GM19025 (cell line): Measurements from ENCODE around the gene DEGS2.

Source experiments
- ATAC-seq: cut with Tn5 transposase; IDR thresholded peaks from one replicate; pipeline ENCODE4 v1.9.1; 2021; ENCODE audit warnings: mild to moderate bottlenecking, low read depth, moderate library complexity; ENCODE audit not compliant: unreplicated experiment

DEGS2 gene

DNA sequence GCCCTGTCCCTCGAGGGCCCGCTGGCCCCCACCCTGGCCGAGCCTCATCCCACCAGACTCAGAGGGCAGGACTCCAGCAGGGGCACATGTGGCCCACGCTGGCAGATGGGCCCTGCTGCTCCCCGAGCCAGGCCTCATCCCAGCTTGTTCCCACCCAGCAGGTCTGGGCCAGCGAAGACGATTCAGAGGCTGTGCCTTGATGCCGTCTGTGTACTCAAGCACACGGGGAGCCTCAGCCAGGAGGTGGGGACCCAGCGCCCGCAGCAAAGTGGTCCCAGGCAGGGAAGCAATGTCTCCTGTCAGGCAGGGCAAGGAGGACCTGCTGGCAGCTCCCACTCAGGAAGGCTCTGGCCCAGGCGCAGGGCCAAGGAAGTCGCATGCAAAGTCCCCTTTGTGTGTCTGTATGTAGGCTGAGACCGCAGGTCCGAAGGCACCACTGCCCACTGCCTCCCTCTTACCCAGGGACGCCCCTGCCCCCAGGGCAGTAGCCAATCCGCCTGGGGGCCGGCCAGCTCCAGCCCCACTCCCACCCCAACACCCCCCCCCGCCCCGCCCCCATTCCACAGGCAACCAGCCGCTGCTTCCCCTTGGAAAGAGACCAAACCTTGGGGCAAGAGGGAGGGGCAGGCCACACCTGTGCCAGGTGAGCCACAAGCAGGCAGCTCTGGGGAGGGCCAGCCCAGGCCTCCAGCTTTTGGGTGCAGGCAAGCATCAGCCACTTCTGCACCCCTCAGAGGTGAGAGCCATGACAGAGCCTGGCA, 9.4 kb downstream of the DEGS2 start:
- ATAC-seq: no peak

DNA sequence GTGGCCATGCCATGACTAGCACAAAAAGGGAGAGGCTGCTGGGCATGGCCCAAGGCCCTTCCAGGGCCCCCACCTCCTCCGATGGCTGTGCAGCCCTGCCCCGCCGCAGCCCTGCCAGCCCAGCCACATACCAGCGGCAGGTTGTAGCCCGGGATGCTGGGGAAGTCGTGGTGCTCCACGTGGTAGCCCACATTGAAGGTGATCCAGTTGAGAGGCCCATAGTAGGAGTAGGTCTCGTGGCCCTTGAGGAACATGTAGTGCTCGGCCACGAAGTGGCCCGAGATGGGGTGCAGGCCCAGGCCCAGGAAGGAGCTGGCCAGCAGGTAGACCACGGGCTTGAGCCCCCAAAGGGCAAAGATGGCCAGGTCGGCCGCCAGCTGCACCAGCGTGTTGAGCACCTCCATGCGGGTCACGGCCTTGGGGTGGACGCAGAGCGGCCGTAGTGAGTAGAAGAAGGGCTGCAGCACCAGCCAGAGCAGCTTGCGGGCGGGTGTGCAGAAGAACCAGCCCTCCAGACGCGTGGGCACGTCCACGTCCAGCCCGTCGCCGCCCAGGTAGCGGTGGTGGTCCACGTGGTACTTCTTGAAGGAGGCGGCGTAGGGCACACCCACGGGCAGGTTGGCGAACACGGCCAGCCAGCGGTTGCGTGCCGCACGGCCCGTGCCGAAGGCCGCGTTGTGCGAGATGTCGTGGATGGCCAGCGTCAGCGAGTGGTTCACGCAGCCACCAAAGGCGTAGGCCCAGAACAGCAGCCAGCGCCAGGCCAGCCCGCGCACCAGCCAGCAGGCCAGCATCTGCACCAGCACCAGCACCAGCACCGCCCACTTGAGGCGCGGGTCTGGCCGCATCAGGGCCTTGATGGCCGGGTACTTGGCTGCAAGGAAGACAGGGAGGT, 10.4 kb downstream of the DEGS2 start:
- no peak for ATAC-seq

DNA sequence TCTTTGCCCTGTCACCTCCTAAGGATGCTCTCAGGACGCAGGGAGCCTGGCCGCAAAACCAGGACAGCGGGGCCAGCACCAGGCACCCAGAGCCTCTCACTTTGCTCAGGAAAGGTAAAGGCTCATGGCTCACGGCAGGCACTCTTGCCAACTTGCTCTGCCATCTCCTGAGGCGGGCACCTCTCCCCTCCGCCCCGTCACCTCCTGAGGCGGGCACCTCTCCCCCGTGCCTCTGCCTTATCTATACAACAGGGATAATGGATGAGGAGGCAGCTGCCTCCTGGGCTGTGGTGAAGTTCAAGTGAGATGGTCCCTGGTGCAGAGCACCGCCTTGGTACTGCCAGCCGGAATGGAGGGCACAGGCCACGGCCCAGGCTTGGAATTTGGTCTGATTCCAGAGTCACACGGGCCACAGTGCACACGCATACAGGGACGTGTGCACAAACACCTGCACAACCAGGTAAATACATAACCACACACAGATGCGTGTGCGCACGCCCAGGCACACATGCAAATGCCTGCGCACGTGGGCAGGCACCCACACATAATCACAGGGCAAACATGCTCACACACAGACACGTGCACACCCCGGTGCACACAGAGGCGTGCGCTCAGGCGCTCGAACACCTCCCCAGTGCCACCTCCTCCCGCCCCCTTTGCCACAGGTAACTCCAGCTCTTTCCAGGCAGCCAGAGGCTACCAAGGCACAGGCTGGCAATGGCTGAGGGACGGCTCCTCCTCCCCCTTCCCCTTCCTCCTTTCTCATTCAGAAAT, 11.6 kb downstream of the DEGS2 start:
- no peak for ATAC-seq

DNA sequence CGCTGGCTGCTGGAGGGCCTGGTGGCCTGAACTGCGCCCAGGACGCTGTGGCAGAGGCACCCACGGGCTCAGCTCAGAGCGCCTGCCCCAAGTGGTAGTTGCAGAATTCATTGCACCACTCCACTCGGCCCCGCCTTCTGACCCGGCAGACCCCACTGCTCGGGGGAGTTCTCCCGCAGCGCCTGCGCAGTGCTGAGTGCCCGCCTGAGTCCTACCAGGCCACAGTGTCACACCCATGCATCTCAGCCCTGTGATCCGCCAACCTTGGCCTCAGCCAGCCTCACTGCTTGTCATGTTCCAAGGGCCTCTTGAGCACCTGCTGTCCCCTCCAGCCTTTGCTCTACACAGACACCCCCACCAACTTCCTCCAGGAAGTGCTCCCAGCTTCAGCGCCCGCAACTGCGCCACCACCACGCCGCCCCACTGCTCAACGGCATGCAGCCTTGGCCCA, 12.2 kb downstream of the DEGS2 start:
- no peak for ATAC-seq

DNA sequence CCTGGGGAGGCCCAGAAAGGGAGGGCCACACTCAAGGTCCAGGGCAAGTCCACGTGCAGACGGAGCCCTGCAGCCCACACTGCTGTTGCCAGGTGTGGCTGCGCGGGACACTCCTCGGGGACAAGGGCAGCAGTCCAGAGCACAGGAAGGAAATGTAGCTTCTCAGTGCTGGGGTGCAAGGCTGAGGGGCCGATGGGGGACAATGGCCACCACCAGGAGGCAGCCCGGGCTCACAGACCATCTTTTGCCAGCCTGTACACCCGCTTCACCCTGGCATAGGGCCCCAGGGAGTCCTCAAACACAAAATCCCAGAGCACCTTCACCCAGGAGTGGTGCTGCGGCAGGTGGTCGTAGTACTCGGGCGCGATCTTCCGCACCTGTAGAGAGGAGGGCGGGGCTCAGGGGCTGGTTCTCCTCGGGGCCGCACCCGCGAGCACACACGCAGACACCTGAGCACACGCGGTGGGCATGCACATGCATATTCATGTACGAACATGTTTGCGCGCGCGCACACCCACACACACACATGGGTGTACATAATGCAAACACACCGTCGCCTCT, 12.8 kb downstream of the DEGS2 start:
- no peak for ATAC-seq

DNA sequence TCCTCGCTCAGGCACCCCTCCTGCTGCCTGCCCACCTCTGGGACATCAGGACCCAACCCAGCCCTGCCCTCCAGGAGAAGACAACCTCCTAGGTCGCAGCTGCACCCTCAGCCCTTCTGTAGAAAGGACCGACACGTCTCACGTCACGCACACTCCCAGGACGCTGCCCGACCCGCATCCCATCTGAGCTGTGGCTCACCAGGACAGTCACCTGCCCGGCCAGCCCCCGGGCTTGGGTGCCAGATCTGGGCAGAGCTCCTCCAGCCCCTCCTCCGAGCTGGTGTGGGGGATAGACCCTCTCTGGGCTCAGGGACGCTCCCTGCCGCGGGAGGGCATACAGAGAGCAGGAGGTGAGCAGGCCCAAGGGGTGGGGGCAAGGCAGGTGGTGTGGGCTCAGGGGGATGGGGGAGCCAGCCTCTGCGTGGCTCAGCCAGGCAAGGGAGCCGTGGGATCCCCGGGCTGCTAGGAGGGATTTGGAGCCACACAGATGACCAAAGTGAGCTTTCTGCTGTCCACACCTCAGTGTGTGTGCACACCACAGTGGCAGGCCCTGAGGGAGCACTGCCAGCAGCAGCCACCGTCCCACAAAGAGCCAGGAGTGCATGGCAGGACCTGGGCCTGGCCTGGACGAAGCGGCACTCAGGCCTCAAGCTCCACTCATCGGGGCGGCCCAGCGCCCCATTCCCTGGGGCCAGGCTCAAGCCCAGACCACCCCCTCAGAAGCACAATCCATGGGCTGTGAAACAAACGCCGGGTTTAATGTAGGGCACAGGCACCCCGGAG, 13.6 kb downstream of the DEGS2 start:
- no peak for ATAC-seq

DNA sequence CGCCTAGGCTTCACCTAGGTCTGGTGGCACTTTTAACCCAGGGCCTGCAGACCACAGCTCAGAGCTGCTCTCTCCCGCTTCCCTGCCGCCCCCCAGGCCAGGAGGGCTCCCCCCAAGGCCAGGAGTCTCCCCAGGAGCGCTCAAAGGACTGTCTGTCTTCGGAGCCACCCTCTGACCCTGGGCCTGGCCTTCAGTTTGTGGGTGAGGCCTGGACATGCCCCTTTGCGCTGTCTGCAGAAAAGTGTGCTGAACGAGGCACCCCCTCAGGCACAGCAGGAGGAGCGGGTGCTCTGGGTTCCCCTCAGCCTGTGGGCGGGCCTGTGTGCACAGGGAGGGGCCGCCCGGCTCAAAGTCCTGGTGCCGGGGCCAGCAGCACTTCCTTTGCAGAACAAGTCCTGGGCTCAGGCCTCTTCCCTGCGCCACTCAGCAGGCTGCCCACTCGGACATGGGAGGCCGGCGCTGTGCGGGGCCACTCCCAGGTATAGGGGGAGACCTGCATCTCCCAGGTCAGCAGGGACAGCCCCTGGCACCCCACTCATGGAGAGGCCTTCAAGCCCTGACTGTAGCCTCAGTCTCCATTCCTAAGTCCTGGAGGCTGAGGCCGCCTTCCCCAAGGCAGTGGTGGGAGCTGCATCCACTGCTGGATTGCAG, 14.3 kb downstream of the DEGS2 start:
- no peak for ATAC-seq

DNA sequence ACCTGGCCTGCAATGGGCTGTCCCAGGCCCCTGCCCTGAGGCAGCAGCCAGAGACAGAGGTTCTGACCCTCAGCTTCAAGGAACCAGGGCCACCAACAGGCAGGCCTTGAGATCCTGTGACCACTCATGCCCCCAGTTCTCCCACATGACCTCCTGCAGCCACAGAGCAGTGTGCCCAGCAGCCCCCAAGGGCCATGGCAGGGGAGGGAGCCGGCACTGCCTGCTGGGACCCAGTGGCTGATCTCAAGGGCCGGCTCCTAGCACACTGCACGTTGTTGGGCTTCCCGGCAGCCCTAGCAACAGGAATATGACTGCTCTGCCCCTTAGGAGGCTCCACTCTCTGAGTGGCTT, 14.8 kb downstream of the DEGS2 start:
- ATAC-seq: no peak

DNA sequence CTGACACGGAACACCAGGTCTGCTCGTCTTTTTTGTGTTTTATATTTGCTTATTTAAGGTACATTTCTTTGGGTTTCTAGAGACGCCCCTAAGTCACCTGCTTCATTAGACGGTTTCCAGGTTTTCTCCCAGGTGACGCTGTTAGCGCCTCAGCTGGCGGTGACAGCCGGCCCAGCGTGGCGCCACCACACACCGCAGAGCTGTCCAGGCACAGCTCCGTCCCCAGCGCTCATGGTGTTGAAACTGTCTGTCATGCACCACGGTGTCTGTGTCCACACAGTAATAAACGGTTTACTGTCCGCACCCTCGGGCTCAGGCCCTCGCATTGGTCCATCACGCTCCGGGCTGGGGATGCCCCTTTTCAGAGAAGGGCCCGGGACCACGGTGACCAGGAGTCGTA, 15.5 kb downstream of the DEGS2 start:
- no peak for ATAC-seq

DNA sequence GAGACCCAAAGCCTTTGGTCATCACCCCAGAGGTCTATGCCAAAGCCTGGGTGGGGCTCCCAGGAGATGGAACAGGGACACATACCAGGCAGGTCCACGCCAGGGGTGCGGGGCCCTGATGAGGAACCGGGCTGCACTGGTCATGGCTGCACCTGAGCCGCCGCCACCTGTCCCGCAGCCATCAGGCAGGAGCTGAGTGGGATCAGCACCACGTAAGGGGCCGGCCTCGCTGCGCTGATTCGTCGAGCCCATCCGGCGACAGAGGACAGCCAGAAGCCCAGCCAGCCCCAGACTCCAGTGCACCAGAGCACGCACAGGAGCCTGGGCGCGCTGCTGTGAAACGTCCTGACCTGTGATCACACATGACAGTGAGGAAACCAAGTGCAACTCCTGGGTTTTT, 15.9 kb downstream of the DEGS2 start:
- ATAC-seq: no peak

DNA sequence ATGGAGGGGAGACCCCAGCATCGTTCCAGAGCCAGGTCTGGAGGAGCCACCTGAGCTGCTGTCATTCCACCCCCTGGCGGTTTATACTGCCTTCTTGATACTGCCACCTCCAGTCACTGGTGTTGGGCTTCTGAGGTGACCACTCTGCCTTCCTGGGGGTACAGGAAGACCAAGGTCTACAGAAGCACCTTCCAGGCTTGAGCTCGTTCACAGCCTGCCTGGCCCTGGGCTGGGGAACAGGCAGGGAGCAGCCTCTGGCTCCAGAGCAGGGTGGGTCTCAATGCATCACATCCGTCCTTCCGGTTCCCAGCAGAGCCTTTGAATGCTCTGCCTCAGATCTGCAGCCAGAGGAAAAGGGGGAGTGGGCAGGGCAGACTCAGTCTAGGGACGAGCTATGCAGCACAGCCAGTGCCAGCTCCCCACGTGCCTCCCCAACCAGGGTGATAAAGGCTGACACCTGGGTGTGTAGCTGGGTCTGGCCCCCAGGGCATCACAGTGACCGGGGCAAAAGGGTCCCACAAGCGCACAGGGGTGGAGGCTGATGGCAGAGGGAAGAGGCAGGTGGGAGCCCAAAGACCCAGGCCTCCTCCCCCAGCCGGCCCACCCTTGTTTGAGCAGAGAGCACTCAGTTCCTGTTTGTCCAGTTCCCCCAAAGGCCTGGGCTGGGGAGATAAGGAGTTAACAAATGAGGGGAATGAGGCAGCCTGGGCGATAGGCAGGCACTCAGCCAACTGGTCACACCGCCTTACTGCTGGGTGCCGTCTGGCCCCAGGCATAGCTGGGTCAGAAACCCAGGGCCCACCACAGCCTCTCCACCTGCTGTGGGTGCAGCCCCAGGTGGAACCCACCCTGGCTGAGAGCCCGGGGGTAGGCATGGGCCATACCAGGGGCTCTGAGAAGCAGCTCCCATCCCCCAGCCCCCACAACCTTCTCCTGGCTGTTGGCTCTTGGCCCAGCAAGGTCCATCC, 17.1 kb downstream of the DEGS2 start:
- ATAC-seq: no peak

DNA sequence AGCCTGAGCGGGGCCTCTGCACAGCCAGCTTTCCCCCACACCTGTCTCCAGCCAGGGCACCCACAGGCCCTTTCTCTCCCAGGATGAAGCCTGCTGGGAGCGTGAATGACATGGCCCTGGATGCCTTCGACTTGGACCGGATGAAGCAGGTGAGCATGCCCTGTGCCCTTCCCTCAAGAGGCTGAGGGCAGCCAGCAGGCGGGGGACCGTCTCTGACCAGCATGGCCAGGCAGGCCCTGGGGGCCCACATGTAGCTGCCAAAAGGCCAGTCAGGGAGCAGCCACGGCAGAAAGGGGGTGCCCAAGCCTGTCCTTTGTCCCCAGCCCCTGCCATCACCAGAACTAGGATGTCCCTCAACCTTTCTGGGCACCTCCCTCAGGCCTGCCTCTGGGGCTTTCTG, 18.3 kb downstream of the DEGS2 start:
- no peak for ATAC-seq

DNA sequence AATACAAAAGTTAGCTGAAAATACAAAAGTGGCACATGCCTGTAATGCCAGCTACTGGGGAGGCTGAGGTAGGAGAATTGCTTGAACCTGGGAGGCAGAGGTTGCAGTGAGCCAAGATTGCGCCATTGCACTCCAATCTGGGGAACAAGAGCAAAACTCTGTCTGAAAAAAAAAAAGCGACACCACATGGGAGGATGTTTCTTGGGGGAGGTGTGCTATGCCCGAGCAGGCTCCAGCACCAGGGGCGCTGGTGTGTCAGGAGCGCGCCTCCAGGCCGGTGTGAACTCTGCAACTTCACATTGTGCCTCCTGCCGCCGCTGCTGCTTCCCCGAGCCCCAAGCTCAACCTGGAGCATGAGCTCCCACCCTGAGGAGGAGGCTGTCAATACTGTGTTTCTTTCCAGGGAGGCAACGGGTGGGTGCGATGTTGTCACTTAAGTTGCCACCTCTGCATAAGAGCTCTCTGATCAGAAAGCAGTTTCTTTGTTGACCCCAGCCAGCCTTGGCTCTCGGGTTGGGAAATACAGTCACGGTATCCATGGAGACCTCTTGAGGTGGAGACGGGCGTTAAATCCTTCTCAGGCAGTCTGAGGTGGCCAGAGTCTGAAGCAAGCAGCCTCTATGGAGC, 18.9 kb downstream of the DEGS2 start:
- no peak for ATAC-seq

DNA sequence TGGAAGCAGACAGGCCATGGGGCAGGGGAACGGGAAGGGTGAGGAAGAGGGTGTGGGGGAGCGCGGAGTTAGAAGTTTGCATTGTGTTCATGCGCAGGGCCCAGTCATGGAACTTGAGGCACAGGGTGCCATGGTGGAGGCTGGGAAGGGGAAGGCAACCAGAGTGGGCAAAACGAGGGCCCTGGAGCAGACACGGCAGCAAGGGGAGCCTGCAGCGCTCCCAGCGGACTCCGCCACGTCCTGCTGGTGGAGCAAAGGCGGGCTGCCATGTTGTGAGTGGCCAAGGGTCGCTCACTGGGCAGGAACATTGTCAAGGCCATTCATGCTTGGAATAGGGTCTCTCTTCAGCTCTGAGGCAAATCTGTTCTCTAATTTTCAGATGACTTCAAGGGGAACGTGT, 20.5 kb downstream of the DEGS2 start:
- ATAC-seq: no peak

DNA sequence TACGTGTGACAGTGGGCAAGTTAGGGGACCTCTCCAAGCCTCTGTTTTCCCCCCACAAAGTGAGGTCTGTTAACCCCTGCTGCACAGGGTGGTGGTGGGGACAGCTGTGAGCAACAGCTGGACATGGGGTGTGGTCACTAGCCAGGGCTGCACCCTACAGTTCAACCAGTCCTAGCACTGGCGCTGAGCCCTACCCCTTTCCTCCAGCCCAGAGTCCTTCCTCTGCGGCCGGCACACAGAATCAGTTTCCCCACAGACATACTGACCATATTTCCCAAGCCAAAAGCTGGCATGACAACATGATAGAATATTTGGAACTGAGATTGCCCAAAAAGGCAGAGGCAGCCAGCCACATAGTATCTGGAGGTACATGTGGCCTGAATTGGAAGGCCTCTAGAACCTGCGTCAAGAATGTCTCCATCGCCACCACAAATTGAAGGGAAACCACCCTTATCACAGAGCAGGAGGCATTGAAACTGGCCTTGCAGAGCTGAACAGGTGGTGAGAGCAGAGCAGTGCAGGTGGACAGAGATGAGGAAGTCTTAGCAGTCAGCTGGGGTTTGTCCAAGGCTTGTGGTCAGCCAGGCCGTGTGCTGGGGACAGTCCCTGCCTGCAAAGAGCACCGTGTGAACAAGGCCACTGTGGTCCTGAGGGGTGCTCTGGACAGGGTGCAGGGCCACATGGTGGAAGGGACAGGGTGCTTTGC, 21.2 kb downstream of the DEGS2 start:
- no peak for ATAC-seq

DNA sequence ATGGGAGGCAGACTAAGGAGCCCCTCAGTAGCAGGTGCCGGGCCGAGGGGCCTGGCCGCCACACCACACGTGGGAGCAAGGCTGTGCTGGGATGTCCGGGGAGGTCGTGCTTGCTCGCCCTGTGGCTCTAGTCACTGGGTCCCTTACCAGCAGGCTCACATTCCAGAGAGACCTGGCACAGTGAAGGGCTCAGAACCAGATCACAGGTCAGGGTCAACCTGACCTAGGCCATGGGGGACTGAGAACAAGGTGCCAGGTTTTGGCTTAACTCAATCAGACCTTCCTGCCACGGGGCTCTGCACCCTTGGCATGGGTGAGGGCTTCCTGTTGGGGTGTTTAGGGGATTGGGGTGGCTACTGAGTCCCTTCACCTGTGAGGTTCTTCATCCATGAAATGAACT, 22.3 kb downstream of the DEGS2 start:
- no peak for ATAC-seq

DNA sequence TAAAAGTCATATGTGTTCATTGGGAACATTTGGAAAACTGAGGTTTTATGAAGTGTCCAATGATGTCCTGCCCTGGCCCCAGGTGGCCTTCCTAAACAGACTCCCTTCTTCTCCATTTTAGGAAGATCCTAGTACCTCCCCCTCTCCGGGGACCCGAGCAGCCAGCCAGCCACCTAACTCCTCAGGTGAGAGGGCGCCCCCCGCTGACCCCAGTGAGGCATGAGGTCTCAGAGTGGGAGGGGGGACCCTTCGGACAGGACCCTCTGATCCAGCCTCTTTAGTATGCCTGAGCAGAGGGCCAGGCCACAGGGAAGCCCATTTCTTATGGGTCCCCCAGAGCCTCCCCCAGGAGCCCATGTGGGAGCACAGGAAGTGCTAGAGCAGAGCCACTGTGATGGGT, 23.7 kb downstream of the DEGS2 start:
- ATAC-seq: no peak
